Prostate gland (tissue), 2 donors: Measurements from ENCODE around the gene MEGF10.

Experiments
- CTCF ChIP-seq, 4 experiments: fragments of 200-600 bp in 2 of 4; fragments of 450-650 bp in 2 of 4; sonication (generic) in 2 of 4; IDR thresholded peaks; 1 replicate in 3 of 4; 2 replicates in 1 of 4; pipeline ENCODE4 v1.5.1; 2016 to 2019; ENCODE audit warnings: antibody characterized with exemption in 4 of 4, mild to moderate bottlenecking in 2 of 4, moderate library complexity in 2 of 4
- POLR2A ChIP-seq: fragments of 450-650 bp; IDR thresholded peaks from one replicate; pipeline ENCODE4 v1.6.1; 2016; ENCODE audit warnings: antibody characterized with exemption, mild to moderate bottlenecking
- POLR2AphosphoS5 ChIP-seq: sonication (generic); formaldehyde crosslinking; IDR thresholded peaks from one replicate; pipeline ENCODE4 v1.6.1; 2017; ENCODE audit warnings: antibody characterized with exemption

- TF ChIP-seq POLR2AphosphoS5 = no peak
- no peak for TF ChIP-seq CTCF (IDR thresholded peaks at IDR 0.05)
- TF ChIP-seq POLR2A = no peak
Observed at GRCh38 chr5:127359502-127359901, 68.9 kb downstream of the MEGF10 start.
